Measurements from ENCODE around the gene HEXIM1.
"Not testable (repeated sequence)": the region's sequence is repeated elsewhere in the genome, so short reads cannot be mapped to it uniquely, and the experiment has no call there.

The HEXIM1 gene

DNA sequence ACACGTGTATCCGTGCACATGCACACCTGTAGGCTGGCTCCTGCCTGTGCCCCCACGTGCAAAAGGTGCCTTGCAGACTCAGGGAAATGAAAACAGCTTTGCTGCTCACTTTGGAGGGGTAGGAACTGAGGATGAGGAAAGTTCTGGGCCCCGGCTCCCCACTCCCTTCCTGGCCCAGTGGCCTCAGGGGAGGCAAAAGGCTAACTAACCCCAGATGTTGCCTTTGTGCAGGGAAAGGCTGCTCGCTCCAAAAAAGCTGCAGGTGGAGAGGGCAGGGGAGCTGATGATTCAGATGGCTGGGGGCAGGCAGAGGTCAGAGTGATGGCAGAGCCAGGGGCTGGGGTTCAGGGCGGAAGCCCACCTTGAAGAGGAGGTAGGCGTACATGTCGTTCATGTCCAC lies 28.3 kb upstream of the HEXIM1 start:
- DNase-seq = no peak
- H3K27ac Mint-ChIP-seq = no peak overlapping the region
- no peaks in the 10 kb centered on the region for H3K36me3 Mint-ChIP-seq (ENCODE audit: low read depth)
- H3K27me3 Mint-ChIP-seq = peaks cover 3% of the 10 kb centered on the region
- H3K9me3 Mint-ChIP-seq = no peaks in the 10 kb centered on the region
- no peak overlapping the region for H3K4me3 Mint-ChIP-seq
- no peaks in the 10 kb centered on the region for H3K4me1 Mint-ChIP-seq (ENCODE audit: low read depth)

DNA sequence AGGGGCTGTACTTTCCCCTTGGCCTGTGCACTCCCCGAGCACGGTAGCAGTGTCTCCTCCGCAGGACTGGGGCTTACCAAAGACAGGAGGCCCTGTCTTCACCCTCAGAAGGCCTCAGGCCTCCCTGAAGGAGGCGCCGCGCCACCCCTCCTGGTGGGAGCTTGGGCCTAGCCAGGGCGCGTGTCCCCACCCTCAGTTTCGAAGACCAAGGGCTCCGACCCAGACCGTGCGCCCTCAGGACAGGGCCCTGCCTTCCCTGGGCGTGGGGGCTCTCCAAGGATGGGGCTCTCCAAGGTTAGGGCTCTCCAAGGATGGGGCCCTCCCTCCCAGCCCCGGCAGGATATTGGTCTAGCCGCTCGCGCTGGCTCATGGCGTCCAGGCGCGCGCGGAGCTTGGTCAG lies 27.7 kb upstream of the HEXIM1 start:
- H3K4me3 Mint-ChIP-seq = no peak overlapping the region

DNA sequence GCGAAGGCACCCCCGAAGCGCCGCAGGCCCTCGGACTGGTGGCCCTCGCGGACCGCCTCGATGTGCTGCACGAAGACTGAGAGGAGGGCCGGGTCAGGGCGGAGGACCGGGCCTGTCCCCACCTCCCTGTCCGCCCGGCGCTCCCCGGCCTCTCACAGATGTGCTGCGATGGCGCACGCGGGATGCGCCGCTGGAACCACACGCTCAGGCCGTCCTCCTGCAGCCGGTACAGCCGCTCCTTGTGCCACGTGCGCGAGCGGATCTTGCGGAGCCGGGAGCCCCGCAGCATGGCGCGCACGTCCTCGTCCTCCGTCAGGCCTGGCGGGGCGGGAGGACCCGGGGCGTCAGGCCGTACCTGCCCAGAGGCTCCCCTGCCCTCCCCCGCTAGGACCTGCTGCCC lies 27.2 kb upstream of the HEXIM1 start:
- Mint-ChIP-seq H3K27me3 (peaks cover 3% of the 10 kb centered on the region), H3K36me3 (ENCODE audit: low read depth) (no peaks in the 10 kb centered on the region), H3K4me1 (ENCODE audit: low read depth) (no peaks in the 10 kb centered on the region), H3K9me3 (no peaks in the 10 kb centered on the region), H3K27ac (no peak overlapping the region), H3K4me3 (no peak overlapping the region)
- DNase-seq = no peak

More for the DNA sequence above, 27.7 kb upstream of the HEXIM1 start:
- H3K27ac Mint-ChIP-seq = no peak overlapping the region
- no peak for DNase-seq
- no peaks in the 10 kb centered on the region for H3K9me3 Mint-ChIP-seq
- no peaks in the 10 kb centered on the region for H3K36me3 Mint-ChIP-seq (ENCODE audit: low read depth)
- H3K4me1 Mint-ChIP-seq (ENCODE audit: low read depth) = no peaks in the 10 kb centered on the region
- H3K27me3 Mint-ChIP-seq = peaks cover 3% of the 10 kb centered on the region

DNA sequence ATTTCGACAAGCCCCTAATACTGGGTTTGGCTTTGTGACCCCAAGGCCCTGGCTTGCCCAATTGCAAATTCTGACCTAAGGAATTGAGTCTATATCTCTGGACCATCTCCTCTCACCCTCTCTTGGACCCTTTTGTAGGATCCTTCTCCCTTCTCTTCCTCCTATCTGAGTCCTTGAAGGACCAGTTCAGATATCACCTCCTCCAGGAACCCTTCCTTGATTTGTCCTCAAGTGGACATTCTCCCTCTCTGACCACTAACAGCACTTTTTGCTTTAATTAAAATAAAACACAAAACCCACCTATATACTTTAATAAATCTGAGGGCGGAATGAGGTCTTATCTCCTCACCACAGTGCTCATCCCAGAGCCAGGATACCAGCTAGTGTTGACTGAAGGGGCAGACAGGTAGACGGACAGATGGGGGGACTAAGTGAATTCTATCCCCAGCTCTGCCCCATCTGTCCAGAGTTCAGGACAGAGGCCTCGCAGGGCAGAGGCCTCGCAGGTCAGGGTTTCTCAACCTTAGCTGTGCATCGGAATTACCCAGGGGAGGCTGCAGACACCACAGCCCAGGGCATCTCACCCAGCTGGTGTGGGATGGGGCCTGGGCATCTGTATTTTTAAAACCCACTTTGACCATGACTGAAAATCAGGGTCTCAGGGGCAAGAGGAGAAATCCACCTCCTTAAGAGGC lies 25.1 kb upstream of the HEXIM1 start:
- no peaks in the 10 kb centered on the region for H3K9me3 Mint-ChIP-seq
- no peak for DNase-seq
- no peak overlapping the region for H3K27ac Mint-ChIP-seq
- H3K27me3 Mint-ChIP-seq = peaks cover 3% of the 10 kb centered on the region
- H3K4me3 Mint-ChIP-seq = no peak overlapping the region
- no peaks in the 10 kb centered on the region for H3K36me3 Mint-ChIP-seq (ENCODE audit: low read depth)
- no peaks in the 10 kb centered on the region for H3K4me1 Mint-ChIP-seq (ENCODE audit: low read depth)

DNA sequence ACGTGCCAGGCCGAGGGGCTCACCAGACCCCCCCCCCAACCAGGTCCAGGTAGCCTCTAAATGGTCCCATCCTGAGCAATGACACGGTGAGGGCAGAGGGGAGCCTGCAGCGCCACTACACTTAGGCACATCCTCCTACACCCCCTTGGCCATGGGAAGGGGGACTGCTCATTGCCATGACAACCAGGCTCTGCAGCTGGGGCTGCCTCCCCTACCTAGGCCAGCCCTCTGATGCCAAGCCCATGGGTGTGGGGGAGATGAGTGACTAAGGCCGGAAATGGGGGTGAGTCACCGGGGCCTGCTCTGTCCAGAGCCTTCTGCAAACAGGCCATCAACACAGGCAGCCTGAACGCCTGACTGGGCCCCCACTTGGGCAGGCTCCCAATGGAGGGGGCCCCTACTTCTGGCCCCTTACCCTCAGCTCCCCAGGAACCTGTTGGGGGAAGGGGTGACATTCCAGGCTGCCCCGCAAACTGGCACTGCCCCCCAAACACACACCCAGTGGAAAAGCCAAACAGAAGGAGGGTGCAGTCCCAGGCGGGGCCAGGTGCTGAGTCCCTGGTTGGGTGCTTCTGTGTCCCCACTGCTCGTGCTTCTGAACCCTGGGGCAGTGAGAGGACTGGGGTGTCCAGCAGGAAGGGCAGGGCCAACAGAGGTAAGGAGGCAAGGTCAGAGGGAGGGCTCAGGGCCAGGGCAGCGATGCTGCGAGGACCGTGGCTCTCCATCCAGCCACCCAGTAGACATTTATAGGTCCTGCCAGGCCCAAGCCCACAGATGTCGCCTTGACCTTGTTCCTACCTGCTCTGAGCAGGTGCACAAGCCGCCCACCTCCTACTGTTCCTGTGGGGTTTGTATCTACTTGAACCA lies 24.1 kb upstream of the HEXIM1 start:
- DNase-seq = no peak

DNA sequence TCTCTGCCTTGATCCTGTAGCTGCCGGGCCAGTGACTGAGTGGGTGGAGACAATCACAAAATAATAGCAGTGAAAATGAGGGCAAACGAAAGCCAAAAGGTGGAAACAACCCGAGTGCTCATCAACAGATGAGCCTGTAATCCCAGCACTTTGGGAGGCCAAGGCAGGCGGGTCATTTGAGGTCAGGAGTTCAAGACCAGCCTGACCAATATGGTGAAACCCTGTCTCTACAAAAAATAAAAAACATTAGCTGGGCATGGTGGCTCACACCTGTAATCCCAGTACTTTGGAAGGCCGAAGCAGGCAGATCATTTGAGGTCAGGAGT lies 23.5 kb upstream of the HEXIM1 start:
- not testable (repeated sequence) for H3K4me3 Mint-ChIP-seq; H3K27ac Mint-ChIP-seq; H3K36me3 Mint-ChIP-seq (ENCODE audit: low read depth); H3K9me3 Mint-ChIP-seq; H3K4me1 Mint-ChIP-seq (ENCODE audit: low read depth); DNase-seq; H3K27me3 Mint-ChIP-seq

More for the DNA sequence above, 24.1 kb upstream of the HEXIM1 start:
- Mint-ChIP-seq H3K4me1 (ENCODE audit: low read depth) (no peaks in the 10 kb centered on the region), H3K4me3 (no peak overlapping the region), H3K27me3 (peaks cover 3% of the 10 kb centered on the region), H3K9me3 (no peaks in the 10 kb centered on the region), H3K36me3 (ENCODE audit: low read depth) (no peaks in the 10 kb centered on the region), H3K27ac (no peak overlapping the region)

DNA sequence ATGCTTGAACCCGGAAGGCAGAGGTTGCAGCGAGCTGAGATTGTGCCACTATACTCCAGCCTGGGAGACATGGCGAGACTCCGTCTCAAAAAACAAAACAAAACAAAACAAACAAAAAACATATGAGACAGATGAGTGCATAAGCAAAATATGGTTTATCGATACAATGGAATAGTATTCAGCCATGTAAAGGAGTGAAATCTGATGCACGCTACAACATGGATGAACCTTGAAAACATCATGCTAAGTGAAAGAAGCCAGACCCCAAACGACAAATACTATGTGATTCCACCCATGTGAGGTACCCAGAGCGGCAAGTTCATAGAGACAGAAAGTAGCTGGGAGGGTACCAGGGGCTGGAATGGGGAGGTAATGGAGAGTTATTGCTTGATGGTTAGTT lies 22.8 kb upstream of the HEXIM1 start:
- Mint-ChIP-seq H3K4me1 (ENCODE audit: low read depth) (no peaks in the 10 kb centered on the region), H3K27ac (no peak overlapping the region), H3K27me3 (peaks cover 3% of the 10 kb centered on the region), H3K9me3 (no peaks in the 10 kb centered on the region), H3K4me3 (no peak overlapping the region), H3K36me3 (ENCODE audit: low read depth) (no peaks in the 10 kb centered on the region)
- DNase-seq = no peak

DNA sequence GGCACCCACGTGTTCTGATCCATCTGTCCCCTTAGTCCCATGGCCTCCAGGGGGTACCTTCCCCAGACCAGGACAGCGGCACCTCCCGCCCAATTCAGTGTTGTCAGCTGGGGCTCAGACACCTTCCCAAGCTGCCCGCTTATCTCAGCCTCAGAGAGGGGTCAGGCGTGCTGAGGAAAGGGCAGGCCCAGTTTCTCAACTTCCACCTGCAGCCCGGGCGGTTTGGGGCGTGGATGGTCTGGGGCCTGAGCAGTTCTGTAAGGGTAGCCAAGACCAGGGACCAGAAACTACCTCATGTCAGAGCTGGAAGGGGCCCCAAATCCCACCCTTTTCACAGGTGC lies 21.1 kb upstream of the HEXIM1 start:
- Mint-ChIP-seq H3K36me3 (ENCODE audit: low read depth) (no peaks in the 10 kb centered on the region), H3K9me3 (no peaks in the 10 kb centered on the region), H3K4me3 (no peak overlapping the region), H3K4me1 (ENCODE audit: low read depth) (no peaks in the 10 kb centered on the region), H3K27ac (no peak overlapping the region), H3K27me3 (peaks cover 4% of the 10 kb centered on the region)
- DNase-seq = no peak

DNA sequence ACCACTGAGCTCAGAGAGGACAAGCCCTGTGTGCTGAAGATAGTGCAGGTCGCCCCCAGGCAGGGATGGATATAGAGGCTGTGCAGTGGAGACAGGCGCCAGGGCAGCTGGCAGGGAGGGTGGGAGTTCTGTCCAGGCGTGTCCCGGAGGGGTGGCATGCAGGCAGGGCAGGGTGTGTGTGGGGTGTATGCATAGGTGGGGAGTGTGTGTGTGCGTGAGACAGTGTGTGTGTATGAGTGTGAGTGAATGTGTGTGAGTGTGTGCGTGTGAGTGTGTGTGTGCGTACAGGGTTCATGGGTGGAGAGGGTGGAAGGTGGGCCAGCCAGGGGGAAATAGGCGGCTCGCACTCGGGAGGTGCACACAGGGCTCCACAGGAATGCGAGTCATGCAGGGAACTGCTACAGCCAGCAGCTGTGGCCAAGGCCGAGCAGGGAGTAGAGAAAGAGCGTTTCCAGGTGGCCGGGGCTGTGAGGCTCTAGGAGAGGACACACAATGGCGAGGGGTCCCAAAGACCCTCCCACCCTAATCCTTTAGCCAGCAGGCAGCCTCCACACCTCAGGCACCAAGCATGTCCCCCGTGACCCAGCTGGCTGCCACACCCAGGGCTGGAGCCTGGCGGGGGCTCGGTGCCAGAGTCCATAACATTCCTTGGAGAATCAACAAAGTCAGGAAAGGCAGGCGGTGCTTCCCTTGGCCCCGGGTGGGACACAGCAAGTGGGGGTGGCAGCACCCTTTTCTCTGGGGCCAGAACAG lies 20.6 kb upstream of the HEXIM1 start:
- Mint-ChIP-seq H3K27ac (no peak overlapping the region), H3K9me3 (no peaks in the 10 kb centered on the region), H3K4me3 (no peak overlapping the region), H3K36me3 (ENCODE audit: low read depth) (no peaks in the 10 kb centered on the region), H3K27me3 (peaks cover 4% of the 10 kb centered on the region), H3K4me1 (ENCODE audit: low read depth) (no peaks in the 10 kb centered on the region)
- DNase-seq = no peak

DNA sequence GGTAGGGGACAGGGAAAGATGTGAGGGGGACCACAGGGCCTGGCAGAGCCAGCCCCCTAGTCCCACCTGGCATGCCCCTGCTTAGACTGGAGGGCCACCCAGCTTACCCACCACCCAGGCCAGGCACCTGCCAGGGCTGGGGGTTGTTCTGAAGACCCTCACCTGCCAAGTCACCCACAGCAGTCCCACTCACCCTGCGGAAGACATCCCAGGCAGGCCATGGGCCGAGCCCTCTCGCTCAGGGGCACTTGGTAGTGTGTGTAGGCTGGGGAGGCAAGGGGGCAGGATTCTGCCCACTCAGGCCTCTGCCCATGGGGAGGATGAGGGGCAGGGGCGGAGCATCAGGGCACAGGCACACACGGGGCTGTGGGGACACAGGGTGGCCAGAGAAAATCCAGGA lies 19.9 kb upstream of the HEXIM1 start:
- no peaks in the 10 kb centered on the region for H3K36me3 Mint-ChIP-seq (ENCODE audit: low read depth)
- no peak overlapping the region for H3K4me3 Mint-ChIP-seq
- DNase-seq = no peak
- H3K27me3 Mint-ChIP-seq = peaks cover 4% of the 10 kb centered on the region
- no peaks in the 10 kb centered on the region for H3K9me3 Mint-ChIP-seq
- peaks cover 4% of the 10 kb centered on the region for H3K4me1 Mint-ChIP-seq (ENCODE audit: low read depth)
- H3K27ac Mint-ChIP-seq = no peak overlapping the region

DNA sequence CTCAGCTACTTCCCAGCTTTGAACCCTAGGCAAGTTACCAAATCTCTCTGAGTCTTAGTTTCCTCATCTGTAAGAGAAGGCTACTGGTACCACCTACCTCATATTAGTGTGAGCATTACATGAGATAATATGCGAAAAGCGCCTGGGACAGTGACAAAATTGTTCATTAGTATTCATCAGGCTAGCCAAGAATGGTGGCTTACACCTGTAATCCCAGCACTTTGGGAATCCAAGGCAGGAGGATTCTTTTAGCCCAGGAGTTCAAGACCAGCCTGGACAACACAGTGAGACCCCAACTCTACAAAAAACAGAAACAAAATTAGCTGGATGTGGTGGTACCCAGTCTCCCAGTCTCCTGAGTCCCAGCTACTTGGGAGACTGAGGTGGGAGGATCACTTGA lies 19.3 kb upstream of the HEXIM1 start:
- Mint-ChIP-seq H3K27ac (no peak overlapping the region), H3K27me3 (peaks cover 4% of the 10 kb centered on the region), H3K36me3 (ENCODE audit: low read depth) (no peaks in the 10 kb centered on the region), H3K4me3 (no peak overlapping the region), H3K9me3 (no peaks in the 10 kb centered on the region), H3K4me1 (ENCODE audit: low read depth) (peaks cover 7% of the 10 kb centered on the region)
- no peak for DNase-seq

DNA sequence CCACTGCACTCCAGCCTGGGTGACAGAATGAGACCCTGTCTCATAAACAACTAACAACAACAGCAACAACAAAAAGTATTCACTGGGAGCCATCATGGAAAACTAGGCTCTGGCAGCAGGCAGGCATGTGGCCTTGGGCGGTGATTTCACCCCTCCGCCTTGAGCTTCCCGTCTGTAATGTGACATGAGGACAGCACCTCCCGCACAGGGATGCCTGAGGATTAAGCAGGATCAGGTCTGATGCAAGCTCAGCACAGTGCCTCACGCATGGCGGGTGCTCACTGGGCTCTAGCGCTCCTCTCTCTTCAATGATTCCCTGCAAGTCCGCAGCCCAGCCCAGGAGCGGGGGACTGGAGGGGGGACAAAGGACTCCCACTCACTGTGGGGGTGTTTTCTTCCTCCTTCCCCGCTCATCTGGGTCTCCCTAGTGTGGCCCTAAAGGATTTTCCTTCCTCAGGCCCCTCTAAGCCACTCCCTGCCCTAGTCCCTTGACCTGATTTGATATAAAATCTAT lies 18.8 kb upstream of the HEXIM1 start:
- no peak for DNase-seq
- Mint-ChIP-seq H3K27ac (no peak overlapping the region), H3K27me3 (peaks cover 4% of the 10 kb centered on the region), H3K36me3 (ENCODE audit: low read depth) (no peaks in the 10 kb centered on the region), H3K4me3 (no peak overlapping the region), H3K4me1 (ENCODE audit: low read depth) (peaks cover 7% of the 10 kb centered on the region), H3K9me3 (no peaks in the 10 kb centered on the region)

DNA sequence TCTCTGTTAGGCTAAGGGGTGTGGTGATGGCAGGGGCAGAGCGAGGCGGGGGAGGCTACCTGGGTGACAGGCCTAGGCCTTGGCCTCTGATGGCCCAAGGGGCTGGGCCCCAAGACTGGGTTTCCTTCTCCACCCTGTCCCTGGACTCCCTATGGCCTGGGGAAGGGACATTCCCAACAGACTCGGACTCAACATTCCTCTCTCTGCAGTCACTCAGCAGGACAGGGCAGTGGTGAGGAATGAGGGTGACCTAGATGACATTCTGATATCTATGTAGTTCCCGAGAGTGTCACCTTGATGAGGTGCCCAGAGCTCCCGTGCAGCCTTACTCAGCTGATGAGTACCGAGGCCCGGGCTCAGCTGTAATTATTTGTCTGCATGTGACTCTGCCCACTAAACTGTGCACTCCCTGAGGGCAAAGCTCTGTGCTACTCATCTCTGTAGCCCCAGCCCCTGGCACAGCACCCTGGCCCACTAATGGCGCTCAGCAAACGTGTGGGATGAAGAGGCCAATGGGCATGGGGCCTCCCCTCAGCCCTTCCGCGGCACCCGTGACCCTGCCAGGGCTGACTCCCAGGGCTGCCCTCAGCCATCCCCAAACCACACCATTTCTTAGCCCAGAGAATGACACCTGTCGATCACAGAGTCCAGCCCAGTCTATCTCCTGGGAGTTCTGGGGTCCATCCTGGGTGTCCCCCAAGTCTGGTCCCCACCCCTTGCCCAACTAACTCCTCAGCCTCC lies 18.2 kb upstream of the HEXIM1 start:
- Mint-ChIP-seq H3K4me3 (no peak overlapping the region), H3K4me1 (ENCODE audit: low read depth) (peaks cover 7% of the 10 kb centered on the region), H3K27me3 (peaks cover 4% of the 10 kb centered on the region), H3K27ac (no peak overlapping the region), H3K9me3 (no peaks in the 10 kb centered on the region), H3K36me3 (ENCODE audit: low read depth) (no peaks in the 10 kb centered on the region)
- no peak for DNase-seq
